ENCODE measurements around the gene ANKK1.

DNA sequence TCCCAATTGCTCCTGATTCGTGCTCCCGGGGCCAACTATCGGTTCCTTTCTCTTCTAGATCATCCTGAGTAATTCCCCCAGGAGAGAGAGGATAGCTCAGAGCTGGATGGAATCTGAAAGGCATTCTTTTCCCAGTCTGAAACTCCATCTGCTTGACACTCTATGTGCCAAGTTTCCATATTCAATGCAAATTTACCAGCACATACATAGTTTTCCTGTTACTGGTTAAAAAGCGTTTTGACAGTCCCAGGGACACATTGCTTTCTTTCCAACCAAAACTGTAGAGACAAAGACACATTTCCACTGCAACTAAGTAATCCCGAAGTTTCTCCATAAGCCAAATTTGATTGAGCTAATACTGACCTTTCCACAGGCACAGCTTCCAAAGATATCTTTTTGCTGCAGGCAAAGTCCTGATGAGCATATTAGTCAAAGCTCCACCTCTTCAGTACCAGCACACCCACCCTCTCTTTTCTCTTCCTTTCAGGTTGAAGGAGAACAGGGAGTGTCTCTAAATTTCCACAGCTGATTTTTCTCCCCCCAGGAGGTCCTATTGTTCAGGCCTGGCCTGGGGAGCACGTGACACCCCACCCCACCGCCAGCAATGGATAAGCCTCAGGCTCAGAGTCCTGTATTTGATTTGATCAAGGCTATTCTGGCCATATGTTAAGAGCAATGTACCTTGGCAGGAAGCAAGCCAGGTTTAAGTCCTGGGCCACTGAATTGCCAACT is 9.7 kb upstream of the ANKK1 start:
- no peak for TF ChIP-seq POLR2AphosphoS5 (IDR thresholded peaks at IDR 0.05)
- TF ChIP-seq, protein P1, sequence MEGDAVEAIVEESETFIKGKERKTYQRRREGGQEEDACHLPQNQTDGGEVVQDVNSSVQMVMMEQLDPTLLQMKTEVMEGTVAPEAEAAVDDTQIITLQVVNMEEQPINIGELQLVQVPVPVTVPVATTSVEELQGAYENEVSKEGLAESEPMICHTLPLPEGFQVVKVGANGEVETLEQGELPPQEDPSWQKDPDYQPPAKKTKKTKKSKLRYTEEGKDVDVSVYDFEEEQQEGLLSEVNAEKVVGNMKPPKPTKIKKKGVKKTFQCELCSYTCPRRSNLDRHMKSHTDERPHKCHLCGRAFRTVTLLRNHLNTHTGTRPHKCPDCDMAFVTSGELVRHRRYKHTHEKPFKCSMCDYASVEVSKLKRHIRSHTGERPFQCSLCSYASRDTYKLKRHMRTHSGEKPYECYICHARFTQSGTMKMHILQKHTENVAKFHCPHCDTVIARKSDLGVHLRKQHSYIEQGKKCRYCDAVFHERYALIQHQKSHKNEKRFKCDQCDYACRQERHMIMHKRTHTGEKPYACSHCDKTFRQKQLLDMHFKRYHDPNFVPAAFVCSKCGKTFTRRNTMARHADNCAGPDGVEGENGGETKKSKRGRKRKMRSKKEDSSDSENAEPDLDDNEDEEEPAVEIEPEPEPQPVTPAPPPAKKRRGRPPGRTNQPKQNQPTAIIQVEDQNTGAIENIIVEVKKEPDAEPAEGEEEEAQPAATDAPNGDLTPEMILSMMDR (IDR thresholded peaks at IDR 0.05): no peak

All from esophagus muscularis mucosa (tissue), 3 donors.